Caco-2 (cell line): Measurements from ENCODE around the gene FILIP1. TPM values are rescaled to one million over a fixed set of nuclear protein-coding genes. Genes with fewer than 3 reads are reported as not detected.

Experiments
- BruUV-seq: library from RNA; stranded (reverse); fragments of 400-500 nt; replicated peaks from 2 replicates; lab custom pipeline; 2021; lab: Mats Ljungman, UMichigan
- CTCF ChIA-PET: fragments of 300-600 bp; sonication (Branson Sonifier 250); formaldehyde crosslinking; loops from one replicate; lab custom pipeline; 2022; ENCODE audit warnings: antibody characterized with exemption; lab: Charles Lee
- POLR2A ChIA-PET: fragments of 300-600 bp; sonication (Branson Sonifier 250); formaldehyde crosslinking; loops from one replicate; lab custom pipeline; 2022; ENCODE audit warnings: antibody characterized with exemption; lab: Charles Lee
- DNase-seq, 2 experiments: peaks; one replicate each; pipeline versions ENCODE4 v3.0.0 to v3.0.0-alpha.2; 2020 to 2022
- H3K27me3 ChIP-seq: replicated peaks from 2 replicates; pipeline ENCODE4 v1.6.0; 2011; ENCODE audit warnings: low read length; ENCODE audit not compliant: control insufficient read depth, insufficient read depth
- H3K36me3 ChIP-seq: 2 replicates; pipeline ENCODE4 v1.5.1; 2011; ENCODE audit warnings: low read length; ENCODE audit not compliant: control insufficient read depth, insufficient read depth
- H3K4me1 ChIP-seq: fragments of 250-450 bp; sonication (Bioruptor Pico); 2 replicates; pipeline ENCODE4 v1.5.1; 2020; ENCODE audit warnings: mild to moderate bottlenecking
- H3K4me3 ChIP-seq: 2 replicates; pipeline ENCODE4 v1.5.1; 2011; ENCODE audit warnings: low read depth, mild to moderate bottlenecking, control low read depth, low read length
- H3K9me3 ChIP-seq: fragments of 250-450 bp; sonication (Bioruptor Pico); 2 replicates; pipeline ENCODE4 v1.5.1; 2020; ENCODE audit warnings: mild to moderate bottlenecking, moderate library complexity
- H3K27ac Mint-ChIP-seq: one replicate; pipeline ENCODE4 v1.8.0; 2022; ENCODE audit warnings: mixed read lengths; ENCODE audit not compliant: unreplicated experiment
- H3K27me3 Mint-ChIP-seq: one replicate; pipeline ENCODE4 v1.8.0; 2022; ENCODE audit warnings: mixed read lengths; ENCODE audit not compliant: insufficient read depth, unreplicated experiment
- H3K36me3 Mint-ChIP-seq: one replicate; pipeline ENCODE4 v1.8.0; 2022; ENCODE audit warnings: mild to moderate bottlenecking, mixed read lengths; ENCODE audit not compliant: insufficient read depth, unreplicated experiment
- H3K4me1 Mint-ChIP-seq: one replicate; pipeline ENCODE4 v1.8.0; 2022; ENCODE audit warnings: low read depth, mixed read lengths; ENCODE audit not compliant: unreplicated experiment
- H3K4me3 Mint-ChIP-seq: one replicate; pipeline ENCODE4 v1.8.0; 2022; ENCODE audit warnings: mild to moderate bottlenecking, moderate library complexity, mixed read lengths; ENCODE audit not compliant: unreplicated experiment
- H3K9me3 Mint-ChIP-seq: one replicate; pipeline ENCODE4 v1.8.0; 2022; ENCODE audit warnings: mixed read lengths; ENCODE audit not compliant: unreplicated experiment
- CTCF ChIP-seq, 2 experiments: fragments of 200-600 bp in 1 of 2; IDR thresholded peaks; 1 replicate in 1 of 2; 2 replicates in 1 of 2; pipeline versions ENCODE4 v1.5.1 to v1.8.0; 2011 to 2022; ENCODE audit warnings: antibody characterized with exemption in 1 of 2, control low read depth in 1 of 2, inconsistent platforms in 1 of 2, low read depth in 1 of 2, low read length in 1 of 2, mild to moderate bottlenecking in 1 of 2, moderate library complexity in 1 of 2; ENCODE audit not compliant: insufficient read depth in 1 of 2, severe bottlenecking in 1 of 2, unreplicated experiment in 1 of 2
- intact Hi-C: fragments of 100-400 bp; cut with micrococcal nuclease; formaldehyde crosslinking; loops from one replicate; pipeline ENCODE4 v1.10.0; 2022; ENCODE audit not compliant: unreplicated experiment
- total RNA-seq: library from RNA; stranded (reverse); gene quantifications from 2 replicates; pipeline ENCODE4 v1.2.3, GENCODE V29; 2022

The FILIP1 gene
- total RNA-seq, 1 experiment from 2014 or later = 0.07 TPM

- POLR2A ChIA-PET = no interaction called here
- no TSS peak for BruUV-seq
- DNase-seq = no peak
- Mint-ChIP-seq H3K9me3 (no peaks in the 10 kb centered on the region), H3K4me1 (no peaks in the 10 kb centered on the region), H3K27ac (no peak overlapping the region), H3K27me3 (peaks cover 7% of the 10 kb centered on the region), H3K36me3 (no peaks in the 10 kb centered on the region), H3K4me3 (no peak overlapping the region)
- intact Hi-C loops = no loop called here
- no peak overlapping the region for H3K4me3 ChIP-seq
- H3K36me3 ChIP-seq = no peaks in the 10 kb centered on the region
- CTCF ChIA-PET = no interaction called here
- no peaks in the 10 kb centered on the region for H3K27me3 ChIP-seq
- no peaks in the 10 kb centered on the region for H3K4me1 ChIP-seq
- no peak for TF ChIP-seq CTCF (IDR thresholded peaks at IDR 0.05; ENCODE audit: insufficient read depth in 1 of 2, low read depth in 1 of 2, low read length in 1 of 2, severe bottlenecking in 1 of 2, unreplicated experiment in 1 of 2)
- no peaks in the 10 kb centered on the region for H3K9me3 ChIP-seq
Measured at GRCh38 chr6:75483136-75483952, 10.3 kb downstream of the FILIP1 start.

DNA sequence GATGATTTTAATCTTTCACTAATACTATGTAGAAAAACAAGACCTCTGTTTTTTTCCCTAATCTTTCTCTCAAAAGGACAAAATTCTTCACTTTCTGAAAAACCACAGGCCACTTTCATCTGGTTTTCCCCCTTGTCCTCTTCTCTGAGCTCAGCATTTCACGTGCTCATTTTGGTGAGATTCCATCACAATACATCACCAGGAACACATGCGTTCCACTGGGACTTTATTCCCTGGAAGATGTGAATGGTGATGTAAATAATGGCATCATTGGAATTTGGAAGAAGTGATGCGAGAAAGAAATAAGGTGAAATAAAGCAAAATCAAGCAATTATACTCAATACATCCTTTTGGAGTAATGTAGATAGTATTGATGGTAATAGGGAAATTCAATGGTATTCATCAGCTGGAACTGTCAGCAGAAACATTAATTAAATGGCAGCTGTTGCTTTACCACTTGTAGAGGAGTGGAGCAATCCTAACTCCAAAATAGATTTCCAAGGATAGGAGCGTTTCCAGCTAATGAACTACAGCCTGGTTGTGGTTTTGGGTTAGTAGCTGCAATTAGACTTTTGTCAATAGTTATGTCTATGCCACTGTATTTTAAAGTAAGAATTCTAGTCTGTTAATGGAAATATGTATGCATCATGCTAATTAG is 11.5 kb downstream of the FILIP1 start:
- no peaks in the 10 kb centered on the region for H3K36me3 ChIP-seq

GRCh38 chr6:75481394-75481793 is 12.2 kb downstream of the FILIP1 start:
- no peak overlapping the region for H3K27ac Mint-ChIP-seq
- H3K9me3 Mint-ChIP-seq = no peaks in the 10 kb centered on the region
- no TSS peak for BruUV-seq
- no peaks in the 10 kb centered on the region for H3K36me3 ChIP-seq
- POLR2A ChIA-PET = no interaction called here
- TF ChIP-seq CTCF (IDR thresholded peaks at IDR 0.05; ENCODE audit: insufficient read depth in 1 of 2, low read depth in 1 of 2, low read length in 1 of 2, severe bottlenecking in 1 of 2, unreplicated experiment in 1 of 2) = no peak
- no peaks in the 10 kb centered on the region for H3K4me1 ChIP-seq
- H3K27me3 ChIP-seq = no peaks in the 10 kb centered on the region
- H3K4me3 ChIP-seq = no peak overlapping the region
- no peak for DNase-seq
- no peak overlapping the region for H3K4me3 Mint-ChIP-seq
- H3K4me1 Mint-ChIP-seq = no peaks in the 10 kb centered on the region
- H3K9me3 ChIP-seq = no peaks in the 10 kb centered on the region
- CTCF ChIA-PET = no interaction called here
- peaks cover 7% of the 10 kb centered on the region for H3K27me3 Mint-ChIP-seq
- intact Hi-C loops = no loop called here
- no peaks in the 10 kb centered on the region for H3K36me3 Mint-ChIP-seq

More for the DNA sequence above, 11.5 kb downstream of the FILIP1 start:
- no peak for TF ChIP-seq CTCF (IDR thresholded peaks at IDR 0.05; ENCODE audit: insufficient read depth in 1 of 2, low read depth in 1 of 2, low read length in 1 of 2, severe bottlenecking in 1 of 2, unreplicated experiment in 1 of 2)
- Mint-ChIP-seq H3K27ac (no peak overlapping the region), H3K36me3 (no peaks in the 10 kb centered on the region), H3K4me1 (no peaks in the 10 kb centered on the region), H3K9me3 (no peaks in the 10 kb centered on the region), H3K4me3 (no peak overlapping the region), H3K27me3 (peaks cover 7% of the 10 kb centered on the region)
- POLR2A ChIA-PET = no interaction called here
- intact Hi-C loops = no loop called here
- BruUV-seq = no TSS peak
- no peaks in the 10 kb centered on the region for H3K9me3 ChIP-seq
- DNase-seq = no peak
- no peaks in the 10 kb centered on the region for H3K27me3 ChIP-seq
- no peaks in the 10 kb centered on the region for H3K4me1 ChIP-seq
- CTCF ChIA-PET = no interaction called here
- H3K4me3 ChIP-seq = no peak overlapping the region
